SK-N-MC (cell line): Measurements from ENCODE around the gene CDH23.

Experiments
- EZH2 ChIP-seq: fragments of 200-600 bp; sonication (generic); IDR thresholded peaks from one replicate; pipeline ENCODE4 v1.6.1; 2017; ENCODE audit warnings: antibody characterized with exemption
- POLR2AphosphoS5 ChIP-seq: IDR thresholded peaks from 2 replicates; pipeline ENCODE4 v1.6.1; 2012; ENCODE audit warnings: mild to moderate bottlenecking, low read depth, low read length, borderline replicate concordance

GRCh38 chr10:71349406-71349805 lies 47.3 kb upstream of the CDH23 start:
- TF ChIP-seq EZH2 (no peak), POLR2AphosphoS5 (no peak)
